GM12878 (cell line): Measurements from ENCODE around the gene SCAI. TPM values are rescaled to one million over a fixed set of nuclear protein-coding genes. Genes with fewer than 3 reads are reported as not detected.

ENCODE experiments used
- ATAC-seq: fragments of 200-7000 bp; cut with Tn5 transposase; 3 replicates; pipeline ENCODE4 v1.9.1; 2020; ENCODE audit warnings: mild to moderate bottlenecking, moderate library complexity
- BruUV-seq: library from RNA; stranded (reverse); fragments of 400-500 nt; replicated peaks from 2 replicates; lab custom pipeline; 2021; lab: Mats Ljungman, UMichigan
- CTCF ChIA-PET: fragments of 300-600 bp; sonication (Branson Sonifier 250); formaldehyde crosslinking; extraction: SDS; loops from one replicate; lab custom pipeline; 2021; ENCODE audit warnings: inconsistent platforms; lab: Yijun Ruan, JAX
- POLR2A ChIA-PET: fragments of 350-600 bp; formaldehyde crosslinking; extraction: SDS; loops from one replicate; lab custom pipeline; 2021; ENCODE audit warnings: inconsistent platforms; lab: Charles Lee
- RAD21 ChIA-PET: fragments of 300-600 bp; sonication (Branson Sonifier 250); formaldehyde crosslinking; loops from one replicate; lab custom pipeline; 2023; ENCODE audit warnings: antibody characterized with exemption; ENCODE audit not compliant: unreplicated experiment; lab: Charles Lee
- SMC1A ChIA-PET: fragments of 300-600 bp; sonication (Branson Sonifier 250); formaldehyde crosslinking; loops from one replicate; lab custom pipeline; 2023; ENCODE audit not compliant: unreplicated experiment, uncharacterized antibody; lab: Charles Lee
- DNase-seq: peaks from one replicate; pipeline ENCODE4 v3.0.0-alpha.2; 2011; ENCODE audit warnings: low read depth, low spot score
- FAIRE-seq: peaks from 3 replicates; lab custom pipeline; 2011; peaks lifted over from hg19 to GRCh38; lab: Jason Lieb, UNC
- H2AFZ ChIP-seq: 2 replicates; pipeline ENCODE4 v1.6.0; 2011; ENCODE audit warnings: low read depth, low read length, control low read depth; ENCODE audit not compliant: control insufficient read depth
- H3K27ac ChIP-seq: 2 replicates; pipeline ENCODE4 v1.5.1; 2011; ENCODE audit warnings: control low read depth; ENCODE audit not compliant: control insufficient read depth, insufficient read depth
- H3K27me3 ChIP-seq, 2 experiments: replicated peaks in 1 of 2; 2 replicates each; pipeline versions ENCODE4 v1.6.0 to v1.6.1; 2011; ENCODE audit warnings: low read length in 1 of 2; ENCODE audit not compliant: control insufficient read depth in 2 of 2, insufficient read depth in 2 of 2
- H3K36me3 ChIP-seq, 2 experiments: 2 replicates each; pipeline ENCODE4 v1.5.1; 2011; ENCODE audit warnings: low read length in 1 of 2; ENCODE audit not compliant: control insufficient read depth in 2 of 2, insufficient read depth in 2 of 2
- H3K4me1 ChIP-seq: 2 replicates; pipeline ENCODE4 v1.6.1; 2011; ENCODE audit warnings: mild to moderate bottlenecking, low read length, moderate library complexity, mixed read lengths; ENCODE audit not compliant: control insufficient read depth, insufficient read depth
- H3K4me2 ChIP-seq: 2 replicates; pipeline ENCODE4 v1.6.0; 2011; ENCODE audit warnings: control low read depth; ENCODE audit not compliant: control insufficient read depth, insufficient read depth
- H3K4me3 ChIP-seq: fragments of 200-600 bp; sonication (generic); 2 replicates; pipeline ENCODE4 v1.5.1; 2016
- H3K79me2 ChIP-seq: 2 replicates; pipeline ENCODE4 v1.6.0; 2011; ENCODE audit warnings: low read length; ENCODE audit not compliant: control insufficient read depth, insufficient read depth
- H3K9ac ChIP-seq: 2 replicates; pipeline ENCODE4 v1.8.0; 2011; ENCODE audit warnings: low read length, control low read depth, mixed read lengths; ENCODE audit not compliant: control insufficient read depth, insufficient read depth
- H3K9me3 ChIP-seq: replicated peaks from 3 replicates; pipeline ENCODE4 v1.5.1; 2011; ENCODE audit warnings: mild to moderate bottlenecking, low read length; ENCODE audit not compliant: control insufficient read depth, insufficient read depth
- H4K20me1 ChIP-seq: 2 replicates; pipeline ENCODE4 v1.6.0; 2011; ENCODE audit not compliant: control insufficient read depth, insufficient read depth
- BHLHE40 ChIP-seq, 2 experiments: fragments of 450-650 bp in 1 of 2; IDR thresholded peaks; 2 replicates each; pipeline ENCODE4 v1.6.1; 2011 to 2017; ENCODE audit warnings: low read depth in 2 of 2, borderline replicate concordance in 1 of 2, improper control_type of control experiment in 1 of 2, low read length in 1 of 2, mild to moderate bottlenecking in 1 of 2
- CBFB ChIP-seq: IDR thresholded peaks from 2 replicates; pipeline ENCODE4 v1.6.1; 2016; ENCODE audit warnings: antibody characterized with exemption, low read depth
- CBX3 ChIP-seq: fragments of 200-600 bp; sonication (generic); IDR thresholded peaks from 2 replicates; pipeline ENCODE4 v1.6.1; 2016; ENCODE audit warnings: low read depth, borderline replicate concordance
- EED ChIP-seq: sonication (generic); IDR thresholded peaks from 2 replicates; pipeline ENCODE4 v1.6.1; 2016; ENCODE audit warnings: antibody characterized with exemption, low read depth
- EP300 ChIP-seq, 2 experiments: fragments of 150-350 bp in 1 of 2; IDR thresholded peaks; 2 replicates each; pipeline ENCODE4 v1.6.1; 2011 to 2012; ENCODE audit warnings: low read depth in 2 of 2, low read length in 2 of 2, borderline replicate concordance in 1 of 2, improper control_type of control experiment in 1 of 2, inconsistent platforms in 1 of 2; ENCODE audit not compliant: control insufficient read depth in 1 of 2
- IRF4 ChIP-seq: IDR thresholded peaks from 2 replicates; pipeline ENCODE4 v1.6.1; 2011; ENCODE audit warnings: low read depth, low read length
- POU2F2 ChIP-seq: IDR thresholded peaks from 3 replicates; pipeline ENCODE4 v1.6.1; 2011; ENCODE audit warnings: low read depth, mild to moderate bottlenecking, low read length, borderline replicate concordance
- SRF ChIP-seq, 2 experiments: IDR thresholded peaks; 2 replicates each; pipeline ENCODE4 v1.6.1; 2011; ENCODE audit warnings: low read depth in 2 of 2, low read length in 2 of 2, mild to moderate bottlenecking in 1 of 2, moderate library complexity in 1 of 2
- STAT3 ChIP-seq: IDR thresholded peaks from 2 replicates; pipeline ENCODE4 v1.6.1; 2011; ENCODE audit warnings: low read depth, low read length, improper control_type of control experiment
- YY1 ChIP-seq: IDR thresholded peaks from 2 replicates; pipeline ENCODE4 v1.6.1; 2011; ENCODE audit warnings: low read depth, mild to moderate bottlenecking, low read length
- ZNF687 ChIP-seq: fragments of 450-650 bp; IDR thresholded peaks from 2 replicates; pipeline ENCODE4 v1.6.1; 2017; ENCODE audit warnings: mild to moderate bottlenecking, moderate library complexity
- WGBS: methylation state at CpG from one replicate; pipeline ENCODE4 v1.1.6; 2016; ENCODE audit warnings: low lambda C conversion rate; ENCODE audit not compliant: insufficient replicate concordance, insufficient coverage; ENCODE audit errors: missing lambda C conversion rate; 5-methylcytosine and 5-hydroxymethylcytosine counted together
- in situ Hi-C: fragments of 300-500 bp; cut with MboI; formaldehyde crosslinking; loops from 9 replicates; pipeline ENCODE4 v1.14.3; 2018; ENCODE audit warnings: mixed read lengths
- intact Hi-C: fragments of 100-400 bp; cut with micrococcal nuclease; formaldehyde crosslinking; loops from one replicate; pipeline ENCODE4 v1.14.2; 2022; ENCODE audit not compliant: unreplicated experiment
- polyA plus RNA-seq, 11 experiments: library from polyadenylated mRNA; depleted of rRNA in 4 of 11; unstranded in 6 of 11; stranded (reverse) in 5 of 11; fragments of >200 nt; fragmentation: Nextera tagmentation in 4 of 11; fragmentation: Illumina TruSeq in 1 of 11; extraction: Ambion mirVana in 4 of 11; extraction: Trizol in 1 of 11; gene quantifications; 1 replicate in 1 of 11; 2 replicates in 10 of 11; pipeline versions ENCODE4 v1.2.1 to v1.2.3, GENCODE V29; 2011 to 2016; ENCODE audit warnings: inconsistent platforms in 2 of 11, missing spikeins in 2 of 11, low read depth in 1 of 11
- total RNA-seq, 4 experiments: library from RNA; depleted of rRNA in 3 of 4; stranded (reverse); fragments of >200 nt in 3 of 4; fragmentation: Illumina TruSeq in 1 of 4; extraction: Trizol in 1 of 4; gene quantifications; 2 replicates each; pipeline versions ENCODE4 v1.2.1 to v1.2.3, GENCODE V29; 2013 to 2021
- TF ChIP-seq, protein P1 (sequence below): fragments of 450-650 bp; IDR thresholded peaks from 2 replicates; pipeline ENCODE4 v1.6.1; 2017; ENCODE audit warnings: low read depth, mild to moderate bottlenecking, moderate library complexity
- TF ChIP-seq, protein P2 (sequence below): IDR thresholded peaks from 2 replicates; pipeline ENCODE4 v1.6.1; 2011; ENCODE audit warnings: low read depth, low read length, improper control_type of control experiment, borderline replicate concordance

SCAI gene
- total and polyA plus RNA-seq, 10 of the 15 experiments (the other 5 are each of a cell fraction or from before 2014, with no cell fraction given) = 0.52 to 8.8 (median 5.1) TPM

GRCh38 chr9:125126019-125126746, 17.1 kb downstream of the SCAI start:
- POLR2A ChIA-PET = interaction anchor here (0.6 to 1.9 kb wide), 9 partner anchors 13 to 822 kb away, joined by 3 to 6 read pairs (median 3); partner anchors contain the start of genes ARPC5L and RPL35
- Histone ChIP-seq H3K4me2 (no peak overlapping the region; the same call in 1 of the 2 replicates), H3K79me2 (no peaks in the 10 kb centered on the region), H3K36me3 (no peaks in the 10 kb centered on the region), H3K27me3 (no peaks in the 10 kb centered on the region), H3K9ac (no peak overlapping the region), H3K9me3 (no peaks in the 10 kb centered on the region), H3K4me3 (no peak overlapping the region), H3K27ac (0 out of 2 replicates have a peak overlapping the region, but pooled peaks have one; percentile 6), H3K4me1 (0 out of 2 replicates have a peak, but pooled peaks cover 2% of the 10 kb centered on the region), H2AFZ (peak overlapping the region; percentile 3), H4K20me1 (no peaks in the 10 kb centered on the region)
- SMC1A ChIA-PET = interaction anchor here (0.7 to 3.3 kb wide), 6 partner anchors 10 to 184 kb away, joined by 3 to 19 read pairs (median 3); partner anchors contain the start of gene SCAI
- peak; percentile 99 for FAIRE-seq
- 71% methylated on average over 2 of the region's 2 CpGs for WGBS
- intact Hi-C loops = no loop called here
- BruUV-seq = no TSS peak
- ATAC-seq = peak; percentile 100
- CTCF ChIA-PET = interaction anchor here (0.6 to 3.0 kb wide), 4 partner anchors 17 to 351 kb away, joined by 3 to 14 read pairs (median 3); partner anchors contain the start of gene SCAI
- in situ Hi-C loops = no loop called here
- RAD21 ChIA-PET = interaction anchor here (0.6 to 1.7 kb wide), 7 partner anchors 16 to 264 kb away, joined by 3 to 8 read pairs (median 3); partner anchors contain the start of genes ARPC5L, RPL35 and SCAI
- DNase-seq = peak; percentile 50
- TF ChIP-seq YY1 (no peak; the same call in 1 of the 2 replicates), CBFB (peak; percentile 72; the same call in 1 of the 2 replicates), BHLHE40 (IDR thresholded peaks at IDR 0.05; ENCODE audit: borderline replicate concordance in 1 of 2, low read depth in 2 of 2, low read length in 1 of 2) (peak in 1 of 2 experiments; percentile 47; a peak in 1 of 4 replicates), STAT3 (no peak), IRF4 (peak; percentile 57; the same call in 1 of the 2 replicates), POU2F2 (no peak), SRF (IDR thresholded peaks at IDR 0.05; ENCODE audit: low read depth in 2 of 2, low read length in 2 of 2) (no peak), CBX3 (no peak), ZNF687 (peak; percentile 53; the same call in 1 of the 2 replicates), EP300 (IDR thresholded peaks at IDR 0.05; ENCODE audit: borderline replicate concordance in 1 of 2, control insufficient read depth in 1 of 2, low read depth in 2 of 2, low read length in 2 of 2) (0 out of 4 replicates have a peak, but pooled peaks of 1 of the 2 experiments have one; percentile 10), EED (0 out of 2 replicates have a peak, but pooled peaks have one; percentile 22)
- TF ChIP-seq, protein P1, sequence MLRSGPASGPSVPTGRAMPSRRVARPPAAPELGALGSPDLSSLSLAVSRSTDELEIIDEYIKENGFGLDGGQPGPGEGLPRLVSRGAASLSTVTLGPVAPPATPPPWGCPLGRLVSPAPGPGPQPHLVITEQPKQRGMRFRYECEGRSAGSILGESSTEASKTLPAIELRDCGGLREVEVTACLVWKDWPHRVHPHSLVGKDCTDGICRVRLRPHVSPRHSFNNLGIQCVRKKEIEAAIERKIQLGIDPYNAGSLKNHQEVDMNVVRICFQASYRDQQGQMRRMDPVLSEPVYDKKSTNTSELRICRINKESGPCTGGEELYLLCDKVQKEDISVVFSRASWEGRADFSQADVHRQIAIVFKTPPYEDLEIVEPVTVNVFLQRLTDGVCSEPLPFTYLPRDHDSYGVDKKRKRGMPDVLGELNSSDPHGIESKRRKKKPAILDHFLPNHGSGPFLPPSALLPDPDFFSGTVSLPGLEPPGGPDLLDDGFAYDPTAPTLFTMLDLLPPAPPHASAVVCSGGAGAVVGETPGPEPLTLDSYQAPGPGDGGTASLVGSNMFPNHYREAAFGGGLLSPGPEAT = 0 out of 2 replicates have a peak, but pooled peaks have one; percentile 14
- TF ChIP-seq, protein P2, sequence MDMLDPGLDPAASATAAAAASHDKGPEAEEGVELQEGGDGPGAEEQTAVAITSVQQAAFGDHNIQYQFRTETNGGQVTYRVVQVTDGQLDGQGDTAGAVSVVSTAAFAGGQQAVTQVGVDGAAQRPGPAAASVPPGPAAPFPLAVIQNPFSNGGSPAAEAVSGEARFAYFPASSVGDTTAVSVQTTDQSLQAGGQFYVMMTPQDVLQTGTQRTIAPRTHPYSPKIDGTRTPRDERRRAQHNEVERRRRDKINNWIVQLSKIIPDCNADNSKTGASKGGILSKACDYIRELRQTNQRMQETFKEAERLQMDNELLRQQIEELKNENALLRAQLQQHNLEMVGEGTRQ = peak; percentile 11; the same call in 1 of the 2 replicates
